Activated CD8-positive, alpha-beta memory T cell treated with anti-CD3 and anti-CD28 coated beads for 1 hour (primary cell): ENCODE measurements around the gene STK32B.
"Not testable (repeated sequence)": the region's sequence is repeated elsewhere in the genome, so short reads cannot be mapped to it uniquely, and the experiment has no call there.

Experiments
- DNase-seq, 2 donors: peaks; one replicate each; pipeline ENCODE4 v3.0.0-alpha.2; 2020; ENCODE audit warnings: low read depth in 1 of 2; ENCODE audit errors: extremely low read depth in 1 of 2

STK32B gene

GRCh38 chr4:5424211-5424610, 372.9 kb downstream of the STK32B start:
- no peak for DNase-seq

GRCh38 chr4:5424901-5425300, 373.6 kb downstream of the STK32B start:
- DNase-seq: no peak

- DNase-seq: no peak
Measured at GRCh38 chr4:5429747-5430146, 378.5 kb downstream of the STK32B start.

GRCh38 chr4:5433196-5433595, 381.9 kb downstream of the STK32B start:
- no peak for DNase-seq

- no peak for DNase-seq
Measured at GRCh38 chr4:5435201-5435600, 383.9 kb downstream of the STK32B start.

- DNase-seq: no peak
Measured at GRCh38 chr4:5435823-5436222, 384.5 kb downstream of the STK32B start.

GRCh38 chr4:5443976-5444802, 392.9 kb downstream of the STK32B start:
- DNase-seq: not testable (repeated sequence)

- no peak for DNase-seq
Measured at GRCh38 chr4:5444918-5445517, 393.7 kb downstream of the STK32B start.

GRCh38 chr4:5446595-5447226, 395.4 kb downstream of the STK32B start:
- DNase-seq: no peak

- no peak for DNase-seq
Measured at GRCh38 chr4:5447755-5448154, 396.5 kb downstream of the STK32B start.

- no peak for DNase-seq
Measured at GRCh38 chr4:5448221-5448620, 396.9 kb downstream of the STK32B start.

- no peak for DNase-seq
Measured at GRCh38 chr4:5451243-5451642, 400.0 kb downstream of the STK32B start.

- no peak for DNase-seq
Measured at GRCh38 chr4:5452156-5452555, 400.9 kb downstream of the STK32B start.

- no peak for DNase-seq
Measured at GRCh38 chr4:5455003-5455585, 403.8 kb downstream of the STK32B start.

- no peak for DNase-seq
Measured at GRCh38 chr4:5456296-5456845, 405.1 kb downstream of the STK32B start.

GRCh38 chr4:5458676-5459075, 407.4 kb downstream of the STK32B start:
- DNase-seq: no peak

- DNase-seq: no peak
Measured at GRCh38 chr4:5459236-5459635, 408.0 kb downstream of the STK32B start.

- DNase-seq: no peak
Measured at GRCh38 chr4:5460106-5460801, 409.0 kb downstream of the STK32B start.

GRCh38 chr4:5461477-5461876, 410.2 kb downstream of the STK32B start:
- DNase-seq: no peak

- DNase-seq: no peak
Measured at GRCh38 chr4:5462254-5462835, 411.1 kb downstream of the STK32B start.
